GM12872 (cell line): ENCODE results near the gene WNK2.

Experiments used
- TF ChIP-seq, protein P1 (sequence below): IDR thresholded peaks from 3 replicates; pipeline ENCODE4 v1.5.1; 2011; ENCODE audit warnings: low read depth, mild to moderate bottlenecking, low read length, moderate library complexity; ENCODE audit not compliant: insufficient read depth

WNK2 gene

DNA sequence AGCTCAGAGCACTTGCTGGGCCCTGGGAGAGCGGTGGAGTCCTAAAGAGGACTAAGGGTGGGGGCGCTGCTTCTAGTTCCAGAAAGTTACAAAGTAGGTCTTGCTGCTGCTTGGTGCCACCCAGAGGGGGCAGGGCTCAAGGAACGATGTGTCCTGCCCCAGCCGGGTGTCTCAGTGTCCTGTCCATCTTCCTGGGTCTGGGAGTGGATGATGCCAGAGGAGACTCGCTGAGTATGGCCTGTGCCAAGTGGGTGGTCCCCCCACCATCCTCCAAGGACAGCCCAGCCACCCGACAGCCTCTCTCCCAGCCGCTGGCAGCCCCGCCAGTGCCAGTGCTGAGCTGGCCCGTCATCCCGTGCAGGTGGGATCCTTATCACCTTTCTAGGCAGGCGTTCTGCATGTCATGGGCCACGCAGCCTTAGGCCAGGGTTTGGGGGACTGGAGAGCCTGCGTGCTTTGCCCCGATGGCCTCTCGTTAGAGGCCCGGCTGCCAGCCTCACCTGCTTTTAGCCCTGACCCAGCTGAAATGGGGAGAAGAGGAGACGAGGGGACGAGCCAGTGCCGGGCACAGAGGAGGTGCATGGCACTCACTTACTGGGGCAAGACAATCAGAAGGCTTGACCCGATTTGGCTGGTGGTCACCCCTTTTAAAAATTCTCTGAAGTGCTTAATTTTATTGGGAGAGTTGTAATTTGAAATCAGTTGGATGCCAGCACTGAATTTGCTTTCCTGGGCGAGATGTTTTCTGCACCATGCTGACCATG, 5.6 kb downstream of the WNK2 start:
- TF ChIP-seq, protein P1, sequence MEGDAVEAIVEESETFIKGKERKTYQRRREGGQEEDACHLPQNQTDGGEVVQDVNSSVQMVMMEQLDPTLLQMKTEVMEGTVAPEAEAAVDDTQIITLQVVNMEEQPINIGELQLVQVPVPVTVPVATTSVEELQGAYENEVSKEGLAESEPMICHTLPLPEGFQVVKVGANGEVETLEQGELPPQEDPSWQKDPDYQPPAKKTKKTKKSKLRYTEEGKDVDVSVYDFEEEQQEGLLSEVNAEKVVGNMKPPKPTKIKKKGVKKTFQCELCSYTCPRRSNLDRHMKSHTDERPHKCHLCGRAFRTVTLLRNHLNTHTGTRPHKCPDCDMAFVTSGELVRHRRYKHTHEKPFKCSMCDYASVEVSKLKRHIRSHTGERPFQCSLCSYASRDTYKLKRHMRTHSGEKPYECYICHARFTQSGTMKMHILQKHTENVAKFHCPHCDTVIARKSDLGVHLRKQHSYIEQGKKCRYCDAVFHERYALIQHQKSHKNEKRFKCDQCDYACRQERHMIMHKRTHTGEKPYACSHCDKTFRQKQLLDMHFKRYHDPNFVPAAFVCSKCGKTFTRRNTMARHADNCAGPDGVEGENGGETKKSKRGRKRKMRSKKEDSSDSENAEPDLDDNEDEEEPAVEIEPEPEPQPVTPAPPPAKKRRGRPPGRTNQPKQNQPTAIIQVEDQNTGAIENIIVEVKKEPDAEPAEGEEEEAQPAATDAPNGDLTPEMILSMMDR: no peak

DNA sequence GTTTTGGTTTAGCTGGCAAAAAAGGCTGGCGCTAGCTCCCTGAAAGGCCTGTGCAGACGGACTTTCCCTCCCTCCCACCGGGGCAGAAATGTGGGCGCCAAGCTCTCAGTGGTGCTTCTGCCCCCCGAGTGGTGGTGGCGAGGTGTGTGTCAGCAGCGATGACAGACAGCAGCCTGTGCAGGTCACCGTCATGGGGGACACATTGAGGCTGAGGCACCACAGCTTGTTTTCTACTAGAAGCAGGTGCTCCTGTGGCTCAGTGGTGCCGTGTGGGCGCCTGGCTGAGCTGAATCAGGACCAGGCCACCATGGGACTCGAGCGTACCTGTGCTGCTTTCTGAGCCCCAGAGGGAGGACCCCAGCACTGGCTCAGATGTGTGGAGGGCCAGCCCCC, 6.2 kb downstream of the WNK2 start:
- TF ChIP-seq, protein P1: no peak

DNA sequence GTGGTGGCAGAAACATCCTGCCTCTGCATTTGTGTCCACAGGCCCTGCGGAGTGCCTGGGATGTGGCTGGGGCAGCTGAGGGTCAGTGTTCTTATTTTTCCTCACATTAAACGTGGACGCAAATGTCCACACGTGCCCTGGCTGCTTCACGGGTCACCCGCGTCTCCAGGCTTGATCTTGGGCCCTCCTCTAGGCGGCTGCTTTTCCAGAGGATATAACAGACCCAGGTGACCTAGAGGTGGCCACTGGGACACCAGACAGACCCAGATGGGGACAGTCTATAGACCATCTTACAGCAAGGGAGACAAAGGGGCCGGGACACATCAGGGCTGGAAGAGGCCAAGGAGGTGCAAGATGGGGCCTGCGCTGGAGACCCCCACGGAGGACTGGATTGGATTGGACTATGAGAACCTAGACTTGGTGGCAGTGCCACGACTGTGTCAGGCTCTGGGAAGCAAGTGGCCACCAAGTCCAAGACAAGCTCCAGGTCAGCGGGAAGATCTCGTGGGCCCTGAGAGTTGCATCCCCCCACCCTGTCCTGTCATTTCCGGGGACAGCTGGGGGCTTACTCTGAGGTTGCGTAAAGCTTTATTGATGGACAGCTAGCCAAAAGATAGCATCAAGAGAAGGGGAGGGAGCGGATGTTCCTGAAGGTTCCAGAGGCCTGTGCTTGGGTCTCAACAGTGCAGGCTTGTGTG, 6.9 kb downstream of the WNK2 start:
- TF ChIP-seq, protein P1: no peak

DNA sequence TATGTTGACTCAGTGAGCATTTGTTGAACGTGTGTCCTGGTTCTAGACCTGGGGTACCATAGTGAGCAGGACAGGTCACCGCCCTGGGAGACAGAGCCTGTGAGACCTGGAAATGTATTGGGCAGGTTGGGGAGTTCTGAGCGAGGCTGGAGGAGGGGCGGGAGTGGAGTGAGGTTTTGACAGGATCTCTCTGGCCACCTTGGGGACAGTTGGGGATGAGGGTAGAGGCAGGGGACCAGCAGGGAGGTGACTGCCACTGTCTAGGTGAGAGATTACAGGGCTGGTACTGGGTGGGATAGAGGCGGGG, 7.4 kb downstream of the WNK2 start:
- TF ChIP-seq, protein P1: no peak

DNA sequence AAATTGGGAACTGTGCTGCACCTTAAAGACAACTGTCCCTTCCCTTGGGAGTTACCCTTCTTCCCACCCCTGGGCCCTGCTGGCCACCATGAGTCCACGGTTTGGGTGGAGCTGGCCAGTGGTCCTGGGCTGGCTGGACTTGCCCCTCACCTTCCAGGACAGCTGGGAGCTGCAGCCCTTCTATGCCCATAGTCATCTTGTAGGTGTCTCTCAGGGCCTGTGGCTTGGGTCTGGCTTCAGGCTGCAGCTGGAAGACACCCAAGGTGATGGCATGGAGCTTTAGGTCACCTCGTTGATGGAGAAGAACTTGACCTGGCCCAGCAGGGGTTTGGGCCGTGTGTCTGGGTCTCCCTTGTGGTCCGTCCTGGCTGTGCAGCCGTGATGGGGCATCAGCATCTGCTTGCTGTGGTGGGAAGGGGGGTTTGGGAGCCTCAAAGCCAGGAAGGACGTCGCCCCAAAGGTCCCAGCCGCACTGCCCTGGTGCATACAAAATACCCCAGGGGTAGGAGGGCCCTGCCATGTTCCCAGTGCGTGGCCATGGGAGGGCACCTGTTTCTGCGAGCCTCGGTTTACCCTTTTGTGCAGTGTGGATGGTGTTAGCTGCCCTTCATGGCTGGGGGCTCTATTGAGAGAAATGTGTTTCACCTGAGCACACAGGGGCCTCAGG, 8.9 kb downstream of the WNK2 start:
- TF ChIP-seq, protein P1: no peak

DNA sequence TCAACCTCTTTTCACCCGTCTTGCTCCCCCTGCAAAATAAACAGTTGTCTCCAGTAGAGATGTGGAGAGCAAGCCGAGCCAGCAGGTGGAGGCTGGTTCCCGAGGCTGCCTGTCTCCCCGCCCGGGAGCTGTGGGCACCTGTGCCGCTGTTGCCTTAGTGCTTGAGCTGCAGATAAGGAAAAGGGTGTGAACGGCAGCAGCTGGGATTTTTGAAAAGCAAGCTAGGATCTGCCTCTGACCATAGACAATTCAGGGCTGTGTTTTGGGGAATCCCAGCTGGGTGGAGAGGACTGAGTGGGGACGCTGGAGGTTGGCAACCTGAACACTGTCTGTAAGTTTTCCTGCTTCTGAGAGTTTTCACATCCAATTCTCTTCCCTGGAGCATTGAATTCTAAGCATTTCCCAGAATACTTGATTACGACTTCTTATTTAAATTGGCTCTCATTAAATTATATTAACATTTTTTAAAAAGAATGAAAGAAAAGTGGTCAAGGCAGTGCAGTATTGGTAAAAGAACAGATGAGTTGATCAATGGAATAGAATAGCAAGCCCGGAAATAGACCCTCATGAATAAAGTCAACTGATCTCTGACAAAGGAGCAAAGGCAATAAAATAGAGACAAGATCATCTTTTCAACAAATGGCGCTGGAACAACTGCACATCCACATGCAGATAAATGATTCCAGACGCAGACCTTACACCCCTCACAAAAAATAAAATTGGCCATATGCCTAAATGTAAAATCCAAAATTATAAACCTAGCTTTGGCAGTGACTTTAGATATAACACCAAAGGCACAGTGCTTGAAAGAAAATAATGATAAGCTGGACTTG, 9.7 kb downstream of the WNK2 start:
- TF ChIP-seq, protein P1: no peak

DNA sequence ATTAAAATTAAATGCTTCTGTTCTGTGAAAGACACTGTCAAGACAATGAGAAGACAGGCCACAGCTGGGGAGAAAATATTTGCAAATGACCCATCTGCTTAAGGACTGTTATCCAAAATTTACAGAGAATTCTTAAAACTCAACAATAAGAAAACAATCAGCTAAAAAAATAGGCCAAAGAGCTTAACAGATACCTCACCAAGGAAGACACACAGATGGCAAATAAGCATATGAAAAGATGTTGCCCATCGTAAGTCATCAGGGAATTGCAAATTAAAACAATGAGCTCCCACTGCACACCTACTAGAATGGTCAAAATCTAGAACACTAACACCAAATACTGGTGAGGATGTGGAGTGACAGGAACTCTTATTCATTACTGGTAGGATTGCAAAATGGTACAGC, 10.3 kb downstream of the WNK2 start:
- TF ChIP-seq, protein P1: no peak
